Caco-2 (cell line): ENCODE measurements around the gene IPPK. TPM values are rescaled to one million over a fixed set of nuclear protein-coding genes. Genes with fewer than 3 reads are reported as not detected.

ENCODE experiments used
- BruUV-seq: library from RNA; stranded (reverse); fragments of 400-500 nt; replicated peaks from 2 replicates; lab custom pipeline; 2021; lab: Mats Ljungman, UMichigan
- CTCF ChIA-PET: fragments of 300-600 bp; sonication (Branson Sonifier 250); formaldehyde crosslinking; loops from one replicate; lab custom pipeline; 2022; ENCODE audit warnings: antibody characterized with exemption; lab: Charles Lee
- POLR2A ChIA-PET: fragments of 300-600 bp; sonication (Branson Sonifier 250); formaldehyde crosslinking; loops from one replicate; lab custom pipeline; 2022; ENCODE audit warnings: antibody characterized with exemption; lab: Charles Lee
- DNase-seq, 2 experiments: peaks; one replicate each; pipeline versions ENCODE4 v3.0.0 to v3.0.0-alpha.2; 2020 to 2022
- H3K27me3 ChIP-seq: replicated peaks from 2 replicates; pipeline ENCODE4 v1.6.0; 2011; ENCODE audit warnings: low read length; ENCODE audit not compliant: control insufficient read depth, insufficient read depth
- H3K36me3 ChIP-seq: 2 replicates; pipeline ENCODE4 v1.5.1; 2011; ENCODE audit warnings: low read length; ENCODE audit not compliant: control insufficient read depth, insufficient read depth
- H3K4me1 ChIP-seq: fragments of 250-450 bp; sonication (Bioruptor Pico); 2 replicates; pipeline ENCODE4 v1.5.1; 2020; ENCODE audit warnings: mild to moderate bottlenecking
- H3K4me3 ChIP-seq: 2 replicates; pipeline ENCODE4 v1.5.1; 2011; ENCODE audit warnings: low read depth, mild to moderate bottlenecking, control low read depth, low read length
- H3K9me3 ChIP-seq: fragments of 250-450 bp; sonication (Bioruptor Pico); 2 replicates; pipeline ENCODE4 v1.5.1; 2020; ENCODE audit warnings: mild to moderate bottlenecking, moderate library complexity
- H3K27ac Mint-ChIP-seq: one replicate; pipeline ENCODE4 v1.8.0; 2022; ENCODE audit warnings: mixed read lengths; ENCODE audit not compliant: unreplicated experiment
- H3K27me3 Mint-ChIP-seq: one replicate; pipeline ENCODE4 v1.8.0; 2022; ENCODE audit warnings: mixed read lengths; ENCODE audit not compliant: insufficient read depth, unreplicated experiment
- H3K36me3 Mint-ChIP-seq: one replicate; pipeline ENCODE4 v1.8.0; 2022; ENCODE audit warnings: mild to moderate bottlenecking, mixed read lengths; ENCODE audit not compliant: insufficient read depth, unreplicated experiment
- H3K4me1 Mint-ChIP-seq: one replicate; pipeline ENCODE4 v1.8.0; 2022; ENCODE audit warnings: low read depth, mixed read lengths; ENCODE audit not compliant: unreplicated experiment
- H3K4me3 Mint-ChIP-seq: one replicate; pipeline ENCODE4 v1.8.0; 2022; ENCODE audit warnings: mild to moderate bottlenecking, moderate library complexity, mixed read lengths; ENCODE audit not compliant: unreplicated experiment
- H3K9me3 Mint-ChIP-seq: one replicate; pipeline ENCODE4 v1.8.0; 2022; ENCODE audit warnings: mixed read lengths; ENCODE audit not compliant: unreplicated experiment
- CTCF ChIP-seq, 2 experiments: fragments of 200-600 bp in 1 of 2; IDR thresholded peaks; 1 replicate in 1 of 2; 2 replicates in 1 of 2; pipeline versions ENCODE4 v1.5.1 to v1.8.0; 2011 to 2022; ENCODE audit warnings: antibody characterized with exemption in 1 of 2, control low read depth in 1 of 2, inconsistent platforms in 1 of 2, low read depth in 1 of 2, low read length in 1 of 2, mild to moderate bottlenecking in 1 of 2, moderate library complexity in 1 of 2; ENCODE audit not compliant: insufficient read depth in 1 of 2, severe bottlenecking in 1 of 2, unreplicated experiment in 1 of 2
- intact Hi-C: fragments of 100-400 bp; cut with micrococcal nuclease; formaldehyde crosslinking; loops from one replicate; pipeline ENCODE4 v1.10.0; 2022; ENCODE audit not compliant: unreplicated experiment
- total RNA-seq: library from RNA; stranded (reverse); gene quantifications from 2 replicates; pipeline ENCODE4 v1.2.3, GENCODE V29; 2022

Gene IPPK
- total RNA-seq, 1 experiment from 2014 or later: 5.4 TPM

- Mint-ChIP-seq H3K27ac (no peak overlapping the region), H3K36me3 (peaks cover 10% of the 10 kb centered on the region), H3K27me3 (no peaks in the 10 kb centered on the region), H3K4me1 (no peaks in the 10 kb centered on the region), H3K4me3 (no peak overlapping the region), H3K9me3 (no peaks in the 10 kb centered on the region)
- Histone ChIP-seq H3K9me3 (no peaks in the 10 kb centered on the region), H3K36me3 (no peaks in the 10 kb centered on the region), H3K4me3 (no peak overlapping the region), H3K4me1 (no peaks in the 10 kb centered on the region), H3K27me3 (no peaks in the 10 kb centered on the region)
- POLR2A ChIA-PET: no interaction called here
- TF ChIP-seq CTCF (IDR thresholded peaks at IDR 0.05; ENCODE audit: insufficient read depth in 1 of 2, low read depth in 1 of 2, low read length in 1 of 2, severe bottlenecking in 1 of 2, unreplicated experiment in 1 of 2): no peak
- CTCF ChIA-PET: no interaction called here
- no TSS peak for BruUV-seq
- intact Hi-C loops: no loop called here
- no peak for DNase-seq
Observed at GRCh38 chr9:92620845-92621244, 49.1 kb downstream of the IPPK start.

- ChIA-PET CTCF (no interaction called here), POLR2A (interaction anchor here (0.5 kb wide), 1 partner anchor 1656 kb away, joined by 4 read pairs; no protein-coding TSS in a partner anchor)
- no TSS peak for BruUV-seq
Observed at GRCh38 chr9:92619601-92620300, 50.2 kb downstream of the IPPK start.

GRCh38 chr9:92618633-92619225 is 51.2 kb downstream of the IPPK start:
- DNase-seq: no peak
- TF ChIP-seq CTCF (IDR thresholded peaks at IDR 0.05; ENCODE audit: insufficient read depth in 1 of 2, low read depth in 1 of 2, low read length in 1 of 2, severe bottlenecking in 1 of 2, unreplicated experiment in 1 of 2): no peak
- Mint-ChIP-seq H3K36me3 (peaks cover 10% of the 10 kb centered on the region), H3K4me3 (no peak overlapping the region), H3K27me3 (no peaks in the 10 kb centered on the region), H3K27ac (no peak overlapping the region), H3K4me1 (no peaks in the 10 kb centered on the region), H3K9me3 (no peaks in the 10 kb centered on the region)
- Histone ChIP-seq H3K4me1 (no peaks in the 10 kb centered on the region), H3K9me3 (no peaks in the 10 kb centered on the region), H3K4me3 (no peak overlapping the region), H3K27me3 (no peaks in the 10 kb centered on the region), H3K36me3 (no peaks in the 10 kb centered on the region)
- POLR2A ChIA-PET: no interaction called here
- intact Hi-C loops: no loop called here
- CTCF ChIA-PET: interaction anchor here (0.7 kb wide), 1 partner anchor 480 kb away, joined by 4 read pairs; no protein-coding TSS in a partner anchor
- no TSS peak for BruUV-seq

More at GRCh38 chr9:92619601-92620300, 50.2 kb downstream of the IPPK start:
- no peaks in the 10 kb centered on the region for H3K27me3 Mint-ChIP-seq
- TF ChIP-seq CTCF (IDR thresholded peaks at IDR 0.05; ENCODE audit: insufficient read depth in 1 of 2, low read depth in 1 of 2, low read length in 1 of 2, severe bottlenecking in 1 of 2, unreplicated experiment in 1 of 2): no peak
- H3K4me3 ChIP-seq: no peak overlapping the region
- H3K4me3 Mint-ChIP-seq: no peak overlapping the region
- intact Hi-C loops: no loop called here
- H3K9me3 Mint-ChIP-seq: no peaks in the 10 kb centered on the region
- peaks cover 13% of the 10 kb centered on the region for H3K36me3 Mint-ChIP-seq
- no peak for DNase-seq
- no peaks in the 10 kb centered on the region for H3K36me3 ChIP-seq
- H3K27me3 ChIP-seq: no peaks in the 10 kb centered on the region
- no peaks in the 10 kb centered on the region for H3K4me1 Mint-ChIP-seq
- H3K27ac Mint-ChIP-seq: no peak overlapping the region
- no peaks in the 10 kb centered on the region for H3K9me3 ChIP-seq
- H3K4me1 ChIP-seq: no peaks in the 10 kb centered on the region
